22Rv1 (cell line): ENCODE results near the gene TRPM3.

Experiments used
- H3K27ac ChIP-seq: fragments of 450-650 bp; 2 replicates; pipeline ENCODE4 v1.5.1; 2017
- CTCF ChIP-seq: fragments of 450-650 bp; IDR thresholded peaks from 2 replicates; pipeline ENCODE4 v1.5.1; 2017; ENCODE audit warnings: mild to moderate bottlenecking
- ZFX ChIP-seq: fragments of 450-650 bp; IDR thresholded peaks from 2 replicates; pipeline ENCODE4 v1.6.1; 2017; ENCODE audit warnings: antibody characterized with exemption, borderline replicate concordance

The TRPM3 gene

DNA sequence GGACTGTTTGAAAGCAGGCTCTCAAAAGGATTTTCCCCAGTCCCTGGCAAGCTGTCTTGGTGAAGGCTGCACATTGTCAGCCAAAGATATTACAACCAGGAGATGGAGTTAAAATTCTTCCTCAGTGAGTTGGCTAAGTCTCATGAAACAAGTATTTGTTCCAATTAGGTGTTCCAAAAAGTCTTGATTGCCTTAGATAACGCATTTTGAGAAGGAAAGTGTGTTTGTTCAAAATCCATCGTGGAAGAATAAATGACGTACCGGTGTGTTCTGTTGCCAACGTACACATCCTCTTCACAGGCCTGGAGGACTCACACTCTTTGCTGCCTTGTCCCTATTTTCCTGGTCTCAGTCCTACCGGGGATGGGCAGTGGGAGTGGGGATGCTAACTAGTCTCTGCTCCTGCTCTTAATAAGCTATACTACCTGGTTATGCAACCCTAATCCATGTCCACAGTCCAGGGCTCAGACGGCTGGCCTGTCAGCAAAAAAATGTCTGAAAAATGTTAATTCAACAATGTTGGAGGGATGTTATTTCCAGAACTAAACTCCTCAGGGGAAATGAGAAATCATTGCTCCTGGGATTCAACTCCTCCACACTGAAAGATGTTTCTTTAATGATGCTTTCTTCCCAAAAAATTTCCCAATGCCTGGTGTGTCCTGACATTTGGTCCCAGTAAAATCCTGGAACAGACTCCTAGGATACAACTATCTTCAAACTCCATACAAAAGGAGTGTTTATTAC, 531.7 kb downstream of the TRPM3 start:
- H3K27ac ChIP-seq, result no peak overlapping the region
- TF ChIP-seq CTCF, result no peak
- TF ChIP-seq ZFX, result no peak

DNA sequence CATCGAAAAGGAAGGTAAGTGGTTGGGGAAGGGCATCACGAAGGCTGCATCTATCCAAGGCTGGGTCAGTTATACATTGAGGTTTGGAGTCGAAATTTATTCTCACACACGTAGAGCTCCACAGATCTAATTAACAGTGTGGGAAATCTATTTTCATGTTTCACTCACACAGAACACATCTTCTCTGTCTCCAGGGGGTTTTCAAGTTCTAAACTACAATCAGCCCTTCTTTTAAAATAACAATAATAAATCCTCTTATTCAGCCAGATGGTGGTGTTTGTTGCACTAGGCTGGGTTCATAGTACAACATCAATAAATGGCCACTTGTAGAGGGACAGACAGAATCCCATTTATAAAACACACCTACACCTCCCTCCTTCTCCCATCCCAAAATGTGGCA, 532.4 kb downstream of the TRPM3 start:
- TF ChIP-seq ZFX (no peak), CTCF (no peak)
- no peak overlapping the region for H3K27ac ChIP-seq

- no peak overlapping the region for H3K27ac ChIP-seq
- TF ChIP-seq ZFX (no peak), CTCF (no peak)
Observed at GRCh38 chr9:70588381-70588780, 533.0 kb downstream of the TRPM3 start.

GRCh38 chr9:70587201-70587600, 534.2 kb downstream of the TRPM3 start:
- TF ChIP-seq CTCF (no peak), ZFX (no peak)
- no peak overlapping the region for H3K27ac ChIP-seq

- no peak overlapping the region for H3K27ac ChIP-seq
- TF ChIP-seq ZFX, result no peak
- no peak for TF ChIP-seq CTCF
Observed at GRCh38 chr9:70586476-70586875, 534.9 kb downstream of the TRPM3 start.

DNA sequence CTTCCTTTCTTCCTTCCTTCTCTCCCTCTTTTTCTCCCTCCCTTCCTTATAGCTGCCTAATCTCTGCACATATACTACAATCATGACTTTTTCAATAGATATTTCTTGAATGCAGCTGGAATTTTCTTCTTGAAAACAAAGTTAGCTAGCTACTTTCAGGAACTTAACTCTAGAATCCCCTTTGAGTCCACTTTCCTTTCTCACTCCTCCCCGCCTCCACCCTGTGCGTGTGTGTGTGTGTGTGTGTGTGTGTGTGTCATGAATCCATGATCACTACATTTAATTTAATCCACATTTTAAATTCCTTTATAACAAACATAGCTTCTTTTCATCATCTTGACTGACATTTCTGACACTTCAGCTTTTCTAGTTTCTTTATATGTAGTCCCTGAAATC, 539.5 kb downstream of the TRPM3 start:
- TF ChIP-seq ZFX (no peak), CTCF (no peak)
- H3K27ac ChIP-seq, result no peak overlapping the region

DNA sequence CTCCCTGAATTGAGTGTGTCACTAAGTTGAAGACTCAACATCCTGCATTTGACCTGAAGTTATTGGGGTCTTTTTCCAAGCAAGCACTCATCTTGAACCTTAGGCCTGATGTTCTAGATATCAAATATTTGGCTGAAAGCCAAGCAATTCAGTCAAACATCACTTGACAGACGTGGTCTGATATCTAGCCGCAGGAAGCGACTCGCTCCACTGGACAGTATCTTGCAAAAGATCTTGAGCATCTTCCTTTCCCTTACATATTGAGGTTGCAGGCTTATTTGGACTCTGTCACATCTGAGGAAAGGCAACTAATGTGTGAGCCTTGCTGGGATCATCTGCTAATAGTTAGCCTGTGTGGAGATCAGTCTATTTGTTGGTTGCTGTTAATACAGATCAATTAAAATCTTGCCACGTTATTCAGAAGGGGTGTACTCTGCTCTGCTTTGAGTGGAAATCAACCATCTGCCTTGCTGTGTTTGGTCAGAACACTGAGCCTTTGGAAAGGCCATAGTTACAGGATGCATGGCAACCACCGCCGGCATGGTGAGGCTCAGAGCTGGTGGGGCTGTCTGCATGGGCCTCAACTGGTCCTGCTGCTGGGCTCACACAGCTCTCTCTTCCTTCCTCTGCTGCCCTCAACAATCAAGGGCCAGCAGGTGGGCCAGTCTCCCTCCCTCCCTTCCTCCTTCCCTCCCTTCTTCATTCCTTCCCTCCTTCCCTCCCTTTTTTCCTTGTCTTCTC, 540.0 kb downstream of the TRPM3 start:
- TF ChIP-seq ZFX, result no peak
- TF ChIP-seq CTCF, result no peak
- H3K27ac ChIP-seq, result no peak overlapping the region
